ENCODE data around the gene KYAT1. TPM values are rescaled to one million over a fixed set of nuclear protein-coding genes. Genes with fewer than 3 reads are reported as not detected.
A peak's percentile ranks its signal among the peaks of the same experiment; 100 is the strongest.

Gene KYAT1
- total and polyA plus RNA-seq, 2 of the 13 experiments (the other 11 are each of a cell fraction or from before 2014, with no cell fraction given), result 9.2 to 46.5 TPM

GRCh38 chr9:128786681-128787601, 94.8 kb downstream of the KYAT1 start, which contains the start of gene TBC1D13 (continued):
- TF ChIP-seq POLR2G (IDR thresholded peaks at IDR 0.05; ENCODE audit: low read depth, low read length) (peak; percentile 80), ZNF34 (CRISPR knock-in tag; IDR thresholded peaks at IDR 0.05; ENCODE audit: borderline replicate concordance) (peak; percentile 49; the same call in 1 of the 2 replicates), TCF7 (IDR thresholded peaks at IDR 0.05; ENCODE audit: low read depth) (no peak), ZNF337 (CRISPR knock-in tag; IDR thresholded peaks at IDR 0.05; ENCODE audit: borderline replicate concordance, low read depth) (peak; percentile 85; the same call in 1 of the 2 replicates), ATF5 (CRISPR knock-in tag; IDR thresholded peaks at IDR 0.05; ENCODE audit: low read depth) (0 out of 2 replicates have a peak, but pooled peaks have one; percentile 66), SIX4 (CRISPR knock-in tag; IDR thresholded peaks at IDR 0.05) (peak; percentile 45; the same call in 1 of the 2 replicates), ZFP91 (CRISPR knock-in tag; IDR thresholded peaks at IDR 0.05; ENCODE audit: borderline replicate concordance) (peak; percentile 96), ZNF530 (CRISPR knock-in tag; IDR thresholded peaks at IDR 0.05; ENCODE audit: low read depth) (no peak), ZNF354B (CRISPR knock-in tag; IDR thresholded peaks at IDR 0.05) (peak; percentile 80; the same call in 1 of the 2 replicates), AKAP8 (CRISPR knock-in tag; IDR thresholded peaks at IDR 0.05) (peak; percentile 66; the same call in 1 of the 2 replicates), RNF219 (CRISPR knock-in tag; IDR thresholded peaks at IDR 0.05) (peak; percentile 89; the same call in 1 of the 2 replicates), SUZ12 (IDR thresholded peaks at IDR 0.05; ENCODE audit: low read depth, low read length) (no peak), SRSF4 (IDR thresholded peaks at IDR 0.05; ENCODE audit: low read depth, low read length, poor library complexity, severe bottlenecking) (no peak), HMGA1 (CRISPR knock-in tag; conservative IDR thresholded peaks at IDR 0.05) (no peak), GMEB2 (CRISPR knock-in tag; IDR thresholded peaks at IDR 0.05; ENCODE audit: low read depth) (peak; percentile 82), HMGXB4 (CRISPR knock-in tag; IDR thresholded peaks at IDR 0.05; ENCODE audit: borderline replicate concordance in 1 of 2, low read depth in 1 of 2) (peak; percentile 77 to 91), CREM (IDR thresholded peaks at IDR 0.05) (no peak), CREM (CRISPR knock-in tag; IDR thresholded peaks at IDR 0.05) (no peak), ZNF780A (CRISPR knock-in tag; IDR thresholded peaks at IDR 0.05) (peak; percentile 87; the same call in 1 of the 2 replicates), RBM39 (IDR thresholded peaks at IDR 0.05; ENCODE audit: low read depth, low read length, poor library complexity, severe bottlenecking) (peak; percentile 66)
